GM18499 (cell line): ENCODE data around the gene CORO6.

Experiments
- ATAC-seq: cut with Tn5 transposase; IDR thresholded peaks from one replicate; pipeline ENCODE4 v1.9.1; 2021; ENCODE audit warnings: moderate number of reproducible peaks; ENCODE audit not compliant: insufficient read depth, unreplicated experiment

The CORO6 gene

DNA sequence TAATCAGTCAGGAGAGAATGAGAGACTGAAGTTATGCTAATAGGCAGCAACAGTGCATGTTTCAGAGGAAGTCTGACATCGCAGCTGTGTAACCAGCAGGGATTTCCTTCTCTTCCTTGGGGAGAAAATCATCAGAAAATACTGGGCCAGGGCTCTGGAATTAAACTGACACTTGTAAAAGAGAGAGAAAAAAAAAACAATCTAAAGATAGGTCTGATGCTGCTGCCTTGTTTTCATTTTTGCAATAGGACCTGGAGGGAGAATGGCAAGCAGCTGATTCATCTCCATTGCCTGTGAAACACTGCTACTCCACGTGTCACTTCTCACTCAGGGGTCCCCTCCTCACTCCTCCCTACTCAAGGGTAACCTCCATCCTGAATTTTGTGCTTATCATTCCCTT is 17.7 kb upstream of the CORO6 start:
- no peak for ATAC-seq

DNA sequence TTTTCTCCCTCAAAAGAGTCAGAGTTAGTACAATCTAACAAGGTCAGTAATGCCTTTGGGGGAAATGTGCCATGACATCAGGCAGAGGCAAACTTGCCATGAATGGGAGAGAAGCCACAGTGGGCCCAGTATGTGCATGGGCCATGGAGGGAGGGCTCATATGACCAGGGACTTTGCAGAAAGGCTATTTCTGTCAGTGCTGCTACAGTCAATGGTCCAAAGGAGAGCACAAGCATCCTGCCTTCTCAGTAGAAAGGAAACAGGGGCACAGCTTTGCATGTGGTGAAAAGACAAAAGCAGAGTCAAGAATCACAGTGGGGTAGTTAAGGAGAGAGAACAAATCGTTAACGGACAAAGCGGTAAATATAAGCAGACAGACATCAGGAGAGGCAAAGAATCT is 11.2 kb upstream of the CORO6 start:
- no peak for ATAC-seq

DNA sequence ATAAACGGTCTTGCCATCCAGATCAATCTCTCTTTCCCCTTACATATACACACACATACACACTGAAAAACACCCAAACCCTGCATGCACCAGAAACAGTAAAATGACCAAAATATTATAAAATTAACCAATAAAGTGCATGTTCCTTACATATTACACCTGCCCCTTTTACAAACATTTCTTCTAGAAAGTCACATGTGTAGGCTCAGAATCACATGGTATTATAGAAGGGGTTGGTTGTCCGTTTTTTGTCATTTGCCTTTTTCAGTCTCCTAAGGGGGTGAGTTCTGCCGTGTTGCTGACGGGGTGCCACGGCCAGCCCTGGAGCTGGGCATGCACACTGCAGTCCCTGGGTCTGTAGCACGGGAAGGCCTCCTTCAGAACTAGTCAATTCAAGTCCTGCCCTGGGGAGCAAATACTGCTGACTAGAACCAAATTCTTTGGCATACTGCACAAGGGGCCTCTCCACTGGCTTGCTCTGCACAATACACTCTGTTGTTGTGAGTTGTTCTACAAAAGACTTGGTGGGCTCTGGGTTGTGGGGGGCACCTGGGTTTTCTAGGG is 8.0 kb upstream of the CORO6 start:
- ATAC-seq = no peak

DNA sequence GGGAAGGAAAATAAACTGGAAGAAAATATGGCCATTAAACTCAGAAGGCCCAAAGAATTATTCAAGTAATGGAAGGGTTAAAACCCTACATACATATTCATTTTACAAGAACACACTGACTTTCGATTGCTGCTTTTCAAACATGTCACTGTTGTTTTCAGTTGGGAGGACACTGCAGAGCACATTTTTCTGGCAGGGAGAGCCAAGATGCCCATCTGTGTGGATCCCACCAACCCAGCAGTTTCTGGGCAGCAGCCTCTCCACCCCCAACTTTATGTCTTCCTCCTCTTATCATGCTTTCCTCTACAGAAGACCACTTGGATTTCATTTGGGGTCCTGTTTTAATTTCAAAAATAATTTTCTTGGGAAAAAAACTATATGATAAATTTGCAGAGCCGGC is 7.1 kb upstream of the CORO6 start:
- ATAC-seq = no peak

DNA sequence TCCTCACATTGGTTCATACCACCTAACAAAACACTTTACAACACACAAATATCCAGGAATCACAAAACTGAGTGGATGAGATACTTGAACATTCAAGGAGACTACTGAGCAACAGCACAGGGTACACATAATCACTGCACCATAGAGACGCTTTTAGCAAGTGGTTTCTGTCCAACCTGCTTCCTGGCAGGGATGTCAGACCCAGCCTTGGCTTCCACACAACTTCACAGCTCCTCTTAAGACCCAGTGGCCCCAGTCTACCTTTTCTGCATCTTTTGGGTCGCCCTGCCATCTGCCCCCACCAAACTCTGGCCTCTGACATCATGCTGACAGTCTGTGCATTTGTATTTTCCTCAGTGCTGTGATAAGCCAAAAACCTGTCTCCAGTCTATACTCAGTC is 5.9 kb upstream of the CORO6 start:
- ATAC-seq = no peak

DNA sequence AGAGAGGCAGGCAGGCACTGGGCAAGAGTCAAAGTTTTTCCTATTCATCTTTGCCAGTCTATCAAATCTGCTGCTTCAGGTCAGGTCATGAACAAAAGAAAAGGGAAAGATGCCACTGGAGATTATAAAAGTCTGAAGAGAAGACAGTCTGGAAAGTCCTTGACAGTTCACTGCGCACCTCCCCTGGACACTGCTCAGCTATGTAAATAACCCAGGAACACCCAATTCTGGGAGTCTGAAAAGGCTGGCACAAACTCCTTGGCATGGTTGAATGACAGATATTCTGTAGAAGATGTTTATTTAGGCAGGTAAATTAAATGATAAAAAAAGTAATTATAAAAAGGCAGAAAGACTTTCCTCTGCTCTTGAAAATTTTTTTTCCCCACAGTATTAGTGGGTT is 5.2 kb upstream of the CORO6 start:
- no peak for ATAC-seq

DNA sequence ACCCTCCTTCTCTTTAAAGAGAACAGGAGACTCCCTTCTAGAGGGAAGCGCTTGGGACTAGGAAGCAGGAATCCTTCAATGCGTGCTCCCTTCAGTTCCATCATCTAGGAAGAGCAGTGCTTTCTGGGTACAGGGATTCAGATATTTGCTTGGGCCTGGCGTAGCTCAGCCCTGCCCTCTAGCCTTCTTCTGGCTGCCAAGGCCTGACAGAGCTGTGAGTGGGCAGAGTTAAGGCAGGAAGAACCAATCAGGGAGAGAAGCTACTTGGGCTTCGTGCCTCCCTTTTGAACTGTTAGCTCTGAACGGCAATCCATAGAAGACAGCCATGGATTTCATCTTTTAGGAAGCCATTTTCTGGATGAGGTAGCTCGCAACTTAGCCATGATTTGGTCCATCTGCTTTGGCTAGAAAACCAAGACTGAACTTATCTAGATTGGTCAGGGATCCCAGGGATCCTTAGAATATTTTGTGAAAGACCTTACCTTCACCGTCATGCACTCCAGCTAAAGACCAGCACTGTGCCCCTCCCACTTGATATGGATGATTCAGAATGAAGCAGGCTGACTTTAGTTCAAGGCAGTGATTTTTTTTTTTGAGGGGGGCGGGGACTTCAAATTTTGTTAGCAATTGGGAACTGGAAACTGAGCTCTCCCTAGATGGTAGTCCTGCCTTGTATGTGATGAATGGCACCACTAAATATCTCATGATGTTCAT is 2.5 kb upstream of the CORO6 start:
- ATAC-seq = no peak

DNA sequence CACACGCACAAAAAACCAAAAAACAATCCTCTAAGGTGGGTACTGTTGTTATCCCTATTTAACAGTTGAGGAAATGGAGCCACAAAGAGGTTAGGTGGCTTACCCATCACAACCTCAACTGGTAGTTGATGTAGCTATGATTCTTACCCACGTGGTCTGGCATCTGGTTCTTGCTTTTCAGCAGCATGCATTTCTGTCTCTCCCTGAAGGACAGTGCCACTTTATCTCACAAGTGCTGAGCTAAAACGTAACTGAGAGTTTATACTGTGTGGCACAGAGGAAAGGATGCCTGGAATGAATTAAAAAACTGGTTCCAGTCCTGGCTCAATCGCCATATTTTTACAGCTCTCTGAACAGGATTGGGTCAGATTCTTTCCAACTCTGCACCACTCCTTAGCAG is 1.9 kb upstream of the CORO6 start:
- no peak for ATAC-seq

DNA sequence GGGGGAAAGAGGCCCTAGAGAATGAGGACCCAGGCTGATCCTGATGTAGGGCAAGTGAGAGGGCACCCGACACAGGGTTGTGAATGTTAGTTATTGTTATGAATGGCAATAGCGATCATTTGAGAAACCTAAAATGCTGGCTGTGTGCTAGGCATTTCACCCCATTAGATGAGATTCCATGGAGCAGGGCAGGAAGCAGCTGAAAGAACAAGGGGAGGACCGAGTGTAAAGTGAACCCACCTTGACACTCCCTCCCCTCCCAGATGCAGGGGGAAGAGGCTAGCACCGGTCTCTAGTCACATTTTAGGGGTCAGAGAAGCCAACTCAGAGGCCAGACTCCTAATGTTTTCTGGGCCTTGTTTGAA is 553 bp upstream of the CORO6 start:
- no peak for ATAC-seq

DNA sequence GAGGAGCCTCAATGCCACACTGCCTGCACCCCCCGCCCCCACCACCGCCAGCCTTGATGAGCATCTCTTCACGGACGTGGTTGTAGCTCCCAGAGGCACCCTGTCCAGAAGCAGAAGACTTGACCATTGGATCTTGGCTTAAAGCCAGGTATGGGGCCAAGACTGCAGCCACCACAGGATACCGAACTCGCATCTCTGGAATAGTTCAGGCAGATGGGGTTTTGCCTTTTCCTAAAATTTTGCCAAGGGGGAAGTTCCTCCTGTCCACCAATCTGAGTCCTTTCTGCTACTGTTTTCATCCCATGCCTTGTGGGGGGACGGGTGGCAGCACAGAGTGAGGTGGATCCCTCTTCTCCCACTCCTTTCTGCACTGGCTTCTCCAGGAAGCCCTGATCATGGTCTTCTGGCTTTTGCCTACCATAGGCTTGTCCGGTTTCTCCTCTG is 939 bp downstream of the CORO6 start:
- ATAC-seq = no peak

DNA sequence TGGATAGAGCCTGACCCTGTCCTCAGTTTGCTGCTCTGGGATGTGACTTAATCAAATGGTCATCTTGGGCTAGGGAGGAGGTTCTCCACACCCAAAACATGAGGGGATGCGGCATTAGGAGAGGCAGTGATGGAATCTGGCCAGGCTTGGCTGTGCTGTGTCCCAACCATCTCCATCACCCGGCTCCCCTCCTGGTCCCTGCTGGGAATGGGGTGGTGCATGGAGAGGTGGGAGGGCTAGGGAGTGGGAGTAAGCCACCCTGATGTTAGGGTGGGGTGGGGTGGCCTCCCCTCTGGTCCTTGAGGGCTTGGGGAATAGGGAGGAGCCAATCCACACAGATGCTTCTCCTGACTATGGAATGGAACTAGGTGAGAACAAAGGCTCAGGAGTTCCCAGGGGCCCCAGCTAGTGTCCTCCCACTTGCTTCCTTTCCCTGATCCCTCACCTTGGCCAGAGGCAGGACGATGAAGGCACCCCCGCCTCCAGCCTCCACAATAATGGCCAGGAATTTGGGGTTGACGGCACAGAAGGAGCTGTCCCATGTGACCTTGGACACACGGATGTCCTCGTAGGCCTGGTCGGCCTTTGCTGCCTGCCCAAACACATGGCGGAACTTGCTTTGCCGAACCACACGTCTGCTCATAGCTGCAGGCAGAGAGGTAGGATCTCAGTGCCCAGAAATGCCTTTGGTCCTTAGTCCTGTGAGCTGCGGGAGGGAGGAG is 1.8 kb downstream of the CORO6 start:
- no peak for ATAC-seq

DNA sequence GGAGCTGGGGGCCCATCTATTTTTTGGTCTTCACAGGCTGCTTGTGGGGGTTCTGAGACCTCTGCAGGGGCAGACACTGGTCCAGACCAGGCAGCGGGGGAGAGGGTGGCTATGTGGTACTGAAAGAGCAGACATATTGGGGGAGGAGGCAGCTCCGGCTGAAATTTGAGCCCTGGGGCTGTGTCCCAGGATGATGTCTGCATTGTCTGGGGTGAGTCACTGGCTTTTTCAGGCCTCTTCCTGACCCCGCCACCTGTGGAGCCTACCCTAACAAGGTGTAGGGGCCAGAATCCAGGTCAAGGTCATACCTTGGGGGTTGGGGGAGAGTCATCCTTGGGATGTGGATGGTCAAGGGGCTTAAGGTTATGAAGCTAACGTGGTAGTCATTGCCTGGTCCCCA is 2.4 kb downstream of the CORO6 start:
- no peak for ATAC-seq

DNA sequence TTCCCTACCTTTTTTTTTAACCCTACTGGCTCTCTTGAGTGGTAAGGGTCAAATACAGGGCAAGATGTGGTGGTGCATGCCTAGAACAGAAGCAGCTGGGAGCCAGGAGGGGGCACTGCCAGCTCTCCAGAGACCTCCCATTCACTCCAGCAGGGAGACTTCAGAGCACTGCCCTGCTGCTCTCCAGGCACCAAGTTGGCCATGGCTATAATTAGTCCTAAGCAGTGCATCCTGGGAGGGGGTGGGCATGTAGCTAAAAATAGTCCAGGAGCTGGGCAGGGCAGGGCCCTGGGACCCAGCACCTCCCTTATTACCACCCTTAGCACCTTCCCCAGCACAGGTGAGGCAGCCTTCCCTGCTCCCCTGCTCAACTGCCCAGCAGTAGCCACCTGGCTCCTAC is 3.5 kb downstream of the CORO6 start:
- no peak for ATAC-seq

DNA sequence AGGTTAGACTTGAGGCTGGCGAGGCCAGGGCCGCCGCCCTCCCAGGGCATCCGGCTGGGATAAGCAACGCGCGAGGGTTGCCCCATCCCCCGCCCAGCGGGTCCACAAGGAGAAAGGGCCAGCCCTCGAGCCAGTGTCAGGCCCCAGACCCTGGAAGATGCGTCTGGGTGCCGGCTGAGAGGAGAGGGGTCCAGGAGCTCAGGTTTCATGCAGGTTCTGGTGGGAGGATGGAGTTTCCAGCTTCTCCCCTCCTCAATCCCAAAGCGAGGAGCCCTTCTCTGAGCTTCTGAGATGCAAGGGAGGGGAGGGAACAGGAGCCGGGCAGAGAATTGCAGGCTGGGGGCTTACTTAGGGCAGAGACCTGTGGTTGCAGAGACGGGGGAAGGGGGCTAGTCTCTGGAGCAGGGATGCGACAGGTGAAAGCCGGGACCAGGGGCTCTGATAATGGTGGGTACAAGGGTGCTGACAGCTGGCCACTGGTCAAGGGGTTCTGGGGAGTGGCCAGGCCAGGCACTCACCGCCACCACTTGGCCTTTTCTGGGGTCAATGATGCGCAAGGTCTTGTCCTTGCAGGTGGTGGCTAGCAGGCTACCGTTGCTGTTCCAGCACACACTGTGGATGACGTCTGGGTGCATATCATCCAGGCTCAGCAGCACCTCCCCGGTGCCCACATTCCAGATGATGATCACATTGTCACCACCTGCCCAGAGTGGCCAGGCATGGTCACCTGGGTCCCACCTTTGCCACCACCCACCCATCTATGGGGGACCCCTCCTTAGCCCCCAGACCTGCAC is 4.2 kb downstream of the CORO6 start:
- ATAC-seq = no peak

DNA sequence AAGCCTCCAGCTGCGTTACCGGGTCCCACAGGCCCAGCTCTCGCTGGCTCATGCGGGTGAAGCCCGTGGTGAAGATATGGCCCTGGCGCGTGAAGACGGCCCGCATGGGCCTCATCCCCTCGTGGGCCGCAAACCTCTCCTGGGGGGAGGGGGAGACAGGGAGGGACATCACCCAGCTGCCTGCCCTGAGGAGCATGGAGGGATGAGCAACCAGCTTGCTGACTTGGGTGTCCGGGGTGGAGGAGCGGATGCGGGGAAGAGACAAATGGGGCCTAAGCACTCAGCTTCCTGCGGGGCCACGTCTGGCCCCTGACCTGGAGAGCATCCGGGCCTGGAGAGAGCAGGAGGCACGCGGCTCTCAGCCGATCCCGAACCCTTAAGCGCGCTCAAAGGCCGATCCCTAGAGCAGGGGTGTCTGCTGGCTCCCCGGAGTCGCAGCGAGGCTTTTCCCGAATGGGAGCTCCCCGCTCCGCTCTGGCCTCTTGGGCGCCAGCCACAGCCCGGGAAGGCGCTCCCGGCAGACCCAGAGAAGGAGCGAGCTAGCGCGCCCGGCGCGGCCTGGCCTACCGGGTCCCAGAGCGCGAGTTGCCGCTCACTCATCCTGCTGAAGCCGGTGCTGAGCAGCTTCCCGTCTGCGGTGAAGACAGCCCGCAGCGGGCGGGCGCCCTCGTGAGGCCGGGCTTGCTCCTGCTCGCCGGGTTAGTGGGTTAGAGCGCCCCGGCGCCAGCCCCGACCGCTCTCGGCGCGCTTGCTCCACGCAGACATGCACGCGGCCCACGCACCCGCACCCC is 5.0 kb downstream of the CORO6 start:
- no peak for ATAC-seq

DNA sequence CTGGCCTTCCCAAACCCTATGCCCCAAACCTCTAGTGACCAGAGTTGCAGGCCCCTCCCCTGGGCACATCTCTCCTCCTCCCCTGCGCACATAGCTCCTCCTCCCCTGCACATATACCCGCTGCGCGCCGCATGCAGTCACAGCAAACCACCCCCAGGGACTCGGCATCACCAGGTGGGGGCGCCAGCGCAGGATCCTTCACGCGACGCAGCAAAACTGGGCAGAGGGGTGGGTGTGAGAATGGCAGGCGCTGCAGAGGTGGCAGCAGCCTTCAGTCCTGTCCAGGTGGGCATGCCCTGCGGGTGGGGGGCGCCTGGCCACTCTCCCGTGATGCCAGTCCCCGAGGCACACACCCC is 5.6 kb downstream of the CORO6 start:
- no peak for ATAC-seq

DNA sequence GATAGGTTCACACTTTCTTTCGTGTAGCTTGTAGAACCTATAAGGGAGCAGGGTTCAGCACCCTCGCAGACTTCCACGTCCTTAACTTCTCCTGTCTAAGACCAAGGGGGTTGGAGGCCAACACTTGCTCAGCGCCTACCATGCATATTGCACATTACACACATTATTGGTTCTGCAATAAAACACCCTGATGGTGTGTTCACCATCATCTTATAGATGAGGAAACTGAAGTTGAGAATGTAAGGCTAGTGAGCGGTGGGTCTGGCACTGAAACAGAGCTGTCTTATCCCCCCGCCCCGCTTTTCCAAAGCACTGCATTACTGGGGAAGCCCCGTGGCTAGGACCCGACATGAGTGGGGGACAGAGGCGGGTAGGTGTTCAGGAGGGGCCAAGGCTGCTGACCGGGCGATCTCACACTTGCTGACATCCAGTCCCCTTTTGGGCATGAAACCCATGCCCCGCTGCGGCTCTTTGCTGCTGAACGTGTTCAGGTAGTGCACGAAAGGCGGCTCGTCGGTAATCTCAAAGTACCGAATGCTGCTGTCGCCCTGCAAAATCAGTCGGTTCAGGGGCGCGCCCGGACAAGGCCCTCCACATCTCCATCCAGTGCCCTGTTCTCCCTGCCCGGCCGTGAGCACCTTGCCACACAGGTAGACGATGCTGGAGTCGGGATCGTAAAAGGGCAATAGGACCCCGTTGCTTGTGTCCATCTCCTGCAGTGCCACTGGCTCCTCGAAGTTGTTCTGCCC is 6.2 kb downstream of the CORO6 start:
- no peak for ATAC-seq

DNA sequence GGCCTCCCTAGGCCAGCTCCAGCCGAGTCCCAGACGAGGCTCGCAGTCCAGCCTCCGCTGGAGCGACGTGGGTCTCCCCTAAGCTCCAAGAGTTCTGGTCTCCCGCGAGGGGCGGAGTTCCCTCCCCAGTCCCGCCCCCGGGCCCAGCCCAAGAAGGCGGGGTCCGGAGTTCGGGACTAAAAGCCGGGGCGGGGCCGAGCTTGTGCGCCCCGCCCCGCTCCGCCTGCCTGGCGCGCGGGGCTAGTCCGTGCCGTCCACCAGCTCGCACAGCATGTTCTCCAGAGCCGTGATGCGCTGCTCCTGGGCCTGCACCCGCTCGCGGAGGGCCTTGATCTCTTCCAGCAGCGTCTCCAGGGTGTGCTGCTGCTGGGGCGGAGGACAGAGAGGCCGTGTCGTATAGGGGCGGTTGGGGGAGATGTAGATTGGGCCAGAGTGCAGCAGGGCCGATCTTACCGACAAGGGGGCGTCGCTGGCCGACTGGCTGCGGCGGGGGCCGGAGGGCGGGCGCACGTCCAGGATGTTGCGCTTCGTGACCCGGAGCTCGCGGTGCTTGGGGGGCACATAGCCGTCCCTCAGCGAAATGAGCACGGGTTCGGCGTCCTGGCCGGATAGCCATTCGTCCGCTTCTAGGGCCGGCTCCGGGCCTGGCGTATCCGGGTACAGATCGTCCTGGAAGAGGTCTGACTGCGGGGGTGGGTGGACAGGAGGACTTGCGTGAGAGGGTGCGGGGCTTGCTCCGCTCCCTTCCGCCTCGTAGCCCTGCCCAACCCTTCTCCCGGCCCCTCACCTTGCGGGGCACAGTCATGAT is 7.0 kb downstream of the CORO6 start:
- no peak for ATAC-seq

DNA sequence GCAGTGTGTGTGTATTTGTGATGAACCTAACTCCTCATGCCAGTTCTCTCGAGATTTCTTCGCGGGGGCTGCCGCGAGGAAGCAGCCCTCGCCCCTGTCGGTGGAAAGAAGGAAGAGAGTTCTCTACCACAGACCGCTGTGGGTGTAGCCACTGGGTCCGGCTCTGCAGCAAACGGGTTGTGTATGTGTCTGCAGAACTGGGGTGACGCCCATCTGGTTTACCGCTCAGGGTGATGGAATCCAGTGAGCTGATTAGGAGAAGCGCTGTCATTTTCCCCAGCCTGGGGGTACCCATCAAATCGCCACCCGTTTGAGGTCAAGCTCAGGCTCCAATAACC is 7.7 kb downstream of the CORO6 start:
- ATAC-seq = no peak
